Upper lobe of right lung (tissue), 1 donor: Measurements from ENCODE around the gene AP5S1. TPM values are rescaled to one million over a fixed set of nuclear protein-coding genes. Genes with fewer than 3 reads are reported as not detected.
A peak's percentile ranks its signal among the peaks of the same experiment; 100 is the strongest.

Source experiments
- ATAC-seq: fragments of 200-7000 bp; cut with Tn5 transposase; one replicate; pipeline ENCODE4 v1.9.1; 2020; ENCODE audit warnings: mild to moderate bottlenecking, moderate library complexity
- DNase-seq: peaks from one replicate; pipeline ENCODE4 v3.0.0-alpha.2; 2020
- H3K27ac ChIP-seq: fragments of 200-600 bp; one replicate; pipeline ENCODE4 v1.8.0; 2022
- H3K27me3 ChIP-seq: fragments of 200-600 bp; one replicate; pipeline ENCODE4 v1.8.0; 2022; ENCODE audit warnings: mild to moderate bottlenecking
- H3K36me3 ChIP-seq: fragments of 200-600 bp; one replicate; pipeline ENCODE4 v1.8.0; 2022
- H3K4me1 ChIP-seq: fragments of 200-600 bp; one replicate; pipeline ENCODE4 v1.8.0; 2022
- H3K4me3 ChIP-seq: fragments of 200-600 bp; one replicate; pipeline ENCODE4 v1.8.0; 2022; ENCODE audit warnings: mild to moderate bottlenecking
- H3K9me3 ChIP-seq: fragments of 200-600 bp; one replicate; pipeline ENCODE4 v1.8.0; 2022
- intact Hi-C: fragments of 100-400 bp; cut with DNase I; formaldehyde crosslinking; loops from one replicate; pipeline ENCODE4 v1.11.0; 2022
- total RNA-seq: library from RNA; stranded (reverse); fragmentation: NEBNext Ultra II Directional; extraction: Animal tissue kit (Norgen Biotek cat#: 25700); gene quantifications from one replicate; pipeline ENCODE4 v1.2.1, GENCODE V29; 2021
- TF ChIP-seq, protein P1 (sequence below): fragments of 200-600 bp; IDR thresholded peaks from one replicate; pipeline ENCODE4 v1.8.0; 2022; ENCODE audit warnings: antibody characterized with exemption
- donor health status: DM: no; HTN: yes; CAD: no; lungs with severe emphysema.

The AP5S1 gene
- total RNA-seq, 1 donor from 2014 or later = 13.1 TPM

DNA sequence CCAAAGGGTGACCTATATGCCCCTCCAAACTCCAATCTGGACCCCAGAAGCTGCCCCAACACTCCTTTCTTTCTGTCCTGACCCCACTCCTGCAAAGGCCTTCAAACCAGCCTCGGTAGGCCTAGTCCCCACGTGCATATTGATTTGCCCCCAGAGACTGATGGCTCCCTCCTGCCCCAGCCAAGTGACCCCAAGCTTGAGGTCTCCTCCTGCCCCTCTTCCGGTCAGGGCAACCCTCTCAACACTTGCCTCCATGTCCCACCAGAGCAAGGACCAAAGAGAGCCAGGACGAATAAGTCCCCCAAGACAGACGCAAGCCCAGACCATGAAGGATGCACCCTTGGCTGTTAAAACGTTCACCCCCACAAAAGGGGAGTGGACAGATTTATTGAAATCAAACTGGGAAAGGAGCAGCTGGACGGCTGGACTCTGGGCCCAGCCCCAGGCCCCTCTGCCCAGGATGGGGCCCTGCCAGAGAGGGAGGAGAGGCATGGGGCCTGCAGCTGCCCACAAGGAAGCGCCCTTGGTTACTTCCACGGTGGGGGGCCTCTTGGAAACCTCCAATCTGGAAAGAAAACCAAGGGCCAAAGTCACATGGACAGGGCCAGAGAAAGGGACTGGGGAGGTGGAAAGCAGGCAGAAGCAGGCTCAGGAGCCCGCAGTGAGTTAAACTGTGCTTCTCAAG, 36.7 kb upstream of the AP5S1 start:
- Histone ChIP-seq H3K4me3 (no peak overlapping the region), H3K36me3 (peaks cover 7% of the 10 kb centered on the region), H3K9me3 (no peaks in the 10 kb centered on the region), H3K27me3 (no peaks in the 10 kb centered on the region), H3K27ac (no peak overlapping the region), H3K4me1 (peaks cover 28% of the 10 kb centered on the region)
- TF ChIP-seq, protein P1, sequence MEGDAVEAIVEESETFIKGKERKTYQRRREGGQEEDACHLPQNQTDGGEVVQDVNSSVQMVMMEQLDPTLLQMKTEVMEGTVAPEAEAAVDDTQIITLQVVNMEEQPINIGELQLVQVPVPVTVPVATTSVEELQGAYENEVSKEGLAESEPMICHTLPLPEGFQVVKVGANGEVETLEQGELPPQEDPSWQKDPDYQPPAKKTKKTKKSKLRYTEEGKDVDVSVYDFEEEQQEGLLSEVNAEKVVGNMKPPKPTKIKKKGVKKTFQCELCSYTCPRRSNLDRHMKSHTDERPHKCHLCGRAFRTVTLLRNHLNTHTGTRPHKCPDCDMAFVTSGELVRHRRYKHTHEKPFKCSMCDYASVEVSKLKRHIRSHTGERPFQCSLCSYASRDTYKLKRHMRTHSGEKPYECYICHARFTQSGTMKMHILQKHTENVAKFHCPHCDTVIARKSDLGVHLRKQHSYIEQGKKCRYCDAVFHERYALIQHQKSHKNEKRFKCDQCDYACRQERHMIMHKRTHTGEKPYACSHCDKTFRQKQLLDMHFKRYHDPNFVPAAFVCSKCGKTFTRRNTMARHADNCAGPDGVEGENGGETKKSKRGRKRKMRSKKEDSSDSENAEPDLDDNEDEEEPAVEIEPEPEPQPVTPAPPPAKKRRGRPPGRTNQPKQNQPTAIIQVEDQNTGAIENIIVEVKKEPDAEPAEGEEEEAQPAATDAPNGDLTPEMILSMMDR = no peak
- intact Hi-C loops = no loop called here
- DNase-seq = no peak
- no peak for ATAC-seq

DNA sequence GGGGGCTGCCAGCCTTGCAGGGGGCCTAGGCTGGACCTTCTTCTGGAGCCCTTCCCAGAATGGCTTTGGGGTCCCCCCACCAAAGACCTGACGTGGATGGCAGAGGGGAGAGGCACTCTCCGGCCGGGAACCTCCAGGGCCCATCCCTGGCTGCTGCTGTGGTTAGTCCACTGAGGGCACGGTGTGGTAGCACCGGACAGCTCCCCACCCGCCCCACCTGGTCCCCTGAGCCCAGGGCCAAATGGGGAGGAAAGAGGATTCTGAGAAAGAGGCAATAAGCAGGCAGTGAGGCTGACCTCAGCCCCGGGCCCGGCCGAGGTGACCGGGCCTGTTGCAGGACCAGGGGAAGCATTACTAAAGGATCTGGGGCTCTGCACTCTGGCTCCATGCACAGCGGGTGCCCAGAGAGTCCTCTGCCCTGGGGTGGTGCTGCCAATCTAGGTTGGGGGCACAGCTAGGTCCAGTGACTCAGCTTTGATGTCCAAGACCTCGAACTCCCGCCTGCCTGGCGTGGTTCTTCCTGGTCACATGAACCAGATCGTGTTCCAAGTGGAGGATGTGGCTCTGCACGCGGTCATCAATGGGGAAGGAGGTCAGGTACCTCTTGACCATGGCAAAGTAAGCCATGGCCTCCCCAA, 36.0 kb upstream of the AP5S1 start:
- H3K27me3 ChIP-seq = no peaks in the 10 kb centered on the region
- H3K4me3 ChIP-seq = peak overlapping the region; percentile 73
- H3K9me3 ChIP-seq = no peaks in the 10 kb centered on the region
- no peak for ATAC-seq
- TF ChIP-seq, protein P1 = no peak
- H3K4me1 ChIP-seq = peaks cover 28% of the 10 kb centered on the region
- intact Hi-C loops = no loop called here
- no peak overlapping the region for H3K27ac ChIP-seq
- peaks cover 7% of the 10 kb centered on the region for H3K36me3 ChIP-seq
- no peak for DNase-seq

- peak overlapping the region; percentile 73 for H3K4me3 ChIP-seq
- no peaks in the 10 kb centered on the region for H3K27me3 ChIP-seq
- DNase-seq = no peak
- TF ChIP-seq, protein P1 = no peak
- ATAC-seq = no peak
- H3K36me3 ChIP-seq = peaks cover 7% of the 10 kb centered on the region
- intact Hi-C loops = loop anchor here (5.0 kb wide), 1 partner anchor 37 kb away; the partner anchor contains the start of gene AP5S1
- peaks cover 28% of the 10 kb centered on the region for H3K4me1 ChIP-seq
- H3K27ac ChIP-seq = peak overlapping the region; percentile 84
- no peaks in the 10 kb centered on the region for H3K9me3 ChIP-seq
Measured at GRCh38 chr20:3784863-3785239, 35.5 kb upstream of the AP5S1 start.

GRCh38 chr20:3785240-3786125, 34.9 kb upstream of the AP5S1 start:
- Histone ChIP-seq H3K4me3 (peak overlapping the region; percentile 73), H3K27me3 (no peaks in the 10 kb centered on the region), H3K27ac (peak overlapping the region; percentile 84), H3K36me3 (peaks cover 7% of the 10 kb centered on the region), H3K9me3 (no peaks in the 10 kb centered on the region), H3K4me1 (peaks cover 28% of the 10 kb centered on the region)
- TF ChIP-seq, protein P1 = no peak
- intact Hi-C loops = loop anchor here (5.0 kb wide), 1 partner anchor 37 kb away; the partner anchor contains the start of gene AP5S1
- ATAC-seq = peak; percentile 4
- DNase-seq = no peak

DNA sequence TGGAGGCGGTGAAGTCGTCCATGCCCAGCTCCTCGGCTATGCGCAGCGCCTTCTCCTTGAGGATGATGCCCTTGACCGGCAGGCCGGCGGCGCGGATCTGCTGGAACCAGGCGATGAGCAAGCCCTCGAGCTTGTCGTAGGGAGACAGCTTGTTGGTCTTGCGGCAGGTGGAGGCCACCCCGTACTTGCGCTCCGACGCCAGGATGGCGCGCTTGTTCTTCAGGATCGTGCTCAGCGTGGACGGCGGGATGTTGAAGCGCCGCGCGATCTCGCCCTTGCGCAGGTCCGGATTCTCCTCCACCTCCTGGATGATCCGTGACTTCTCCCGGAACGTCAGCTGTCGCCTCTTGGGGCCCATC, 34.2 kb upstream of the AP5S1 start:
- TF ChIP-seq, protein P1 = no peak
- ATAC-seq (peak; percentile 37), DNase-seq (peak; percentile 84)
- H3K36me3 ChIP-seq = peaks cover 7% of the 10 kb centered on the region
- H3K4me3 ChIP-seq = peak overlapping the region; percentile 73
- intact Hi-C loops = loop anchor here (5.0 kb wide), 1 partner anchor 36 kb away; the partner anchor contains the start of gene AP5S1
- no peaks in the 10 kb centered on the region for H3K9me3 ChIP-seq
- H3K27me3 ChIP-seq = no peaks in the 10 kb centered on the region
- H3K4me1 ChIP-seq = peaks cover 24% of the 10 kb centered on the region
- H3K27ac ChIP-seq = peak overlapping the region; percentile 84
